A549 (cell line): ENCODE results near the gene DPP10. TPM values are rescaled to one million over a fixed set of nuclear protein-coding genes. Genes with fewer than 3 reads are reported as not detected.
A peak's percentile ranks its signal among the peaks of the same experiment; 100 is the strongest.

Source experiments
- ATAC-seq, 2 experiments: fragments of 200-7000 bp in 1 of 2; fragments of >200 bp in 1 of 2; cut with Nextera tagmentation in 1 of 2; cut with Tn5 transposase in 1 of 2; 3 replicates each; pipeline versions ENCODE4 v1.8.0 to v1.9.1; 2018 to 2020; ENCODE audit warnings: mild to moderate bottlenecking in 1 of 2, moderate library complexity in 1 of 2
- CTCF ChIA-PET: fragments of 300-600 bp; sonication (Branson Sonifier 250); formaldehyde crosslinking; extraction: SDS; loops from one replicate; lab custom pipeline; 2021; ENCODE audit warnings: antibody characterized with exemption, inconsistent platforms; lab: Yijun Ruan, JAX
- POLR2A ChIA-PET: fragments of 350-600 bp; formaldehyde crosslinking; extraction: SDS; loops from one replicate; lab custom pipeline; 2021; ENCODE audit warnings: antibody characterized with exemption, inconsistent platforms; lab: Yijun Ruan, JAX
- DNase-seq, 2 experiments: peaks; one replicate each; pipeline versions ENCODE4 v3.0.0 to v3.0.0-alpha.2; 2011 to 2016; ENCODE audit warnings: low read depth in 1 of 2, low spot score in 1 of 2
- FAIRE-seq: peaks from 2 replicates; lab custom pipeline; 2011; peaks lifted over from hg19 to GRCh38; lab: Jason Lieb, UNC
- H3K27ac ChIP-seq, 2 experiments: fragments of >200 bp; sonication (Bioruptor Twin); formaldehyde crosslinking; 3 replicates each; pipeline ENCODE4 v1.5.1; 2016 to 2017
- H3K4me1 ChIP-seq: fragments of >200 bp; sonication (Bioruptor Twin); formaldehyde crosslinking; 3 replicates; pipeline ENCODE4 v1.6.1; 2016
- H3K4me2 ChIP-seq: fragments of >200 bp; sonication (Bioruptor Twin); formaldehyde crosslinking; 3 replicates; pipeline ENCODE4 v1.6.1; 2016
- H3K4me3 ChIP-seq: fragments of >200 bp; sonication (Bioruptor Twin); formaldehyde crosslinking; 3 replicates; pipeline ENCODE4 v1.5.1; 2016
- H3K9me3 ChIP-seq: fragments of >200 bp; sonication (Bioruptor Twin); formaldehyde crosslinking; 3 replicates; pipeline ENCODE4 v1.6.1; 2016
- BHLHE40 ChIP-seq: IDR thresholded peaks from 2 replicates; pipeline ENCODE4 v1.6.1; 2012; ENCODE audit warnings: low read depth, low read length, inconsistent platforms
- CEBPB ChIP-seq, 2 experiments: fragments of >200 bp in 1 of 2; sonication (Bioruptor Twin) in 1 of 2; formaldehyde crosslinking in 1 of 2; IDR thresholded peaks; 2 replicates each; pipeline ENCODE4 v1.6.1; 2012 to 2016
- CHD4 ChIP-seq: fragments of 200-600 bp; sonication (generic); IDR thresholded peaks from 2 replicates; pipeline ENCODE4 v1.6.1; 2016; ENCODE audit warnings: antibody characterized with exemption, mild to moderate bottlenecking, borderline replicate concordance
- EHMT2 ChIP-seq: fragments of 200-600 bp; sonication (generic); IDR thresholded peaks from 2 replicates; pipeline ENCODE4 v1.6.1; 2016; ENCODE audit warnings: antibody characterized with exemption, low read depth, mild to moderate bottlenecking, moderate library complexity
- ESRRA ChIP-seq: fragments of 150-350 bp; IDR thresholded peaks from 2 replicates; pipeline ENCODE4 v1.6.1; 2014; ENCODE audit warnings: mild to moderate bottlenecking, low read length, borderline replicate concordance
- FOXS1 ChIP-seq: fragments of 250-450 bp; sonication (Bioruptor Pico); IDR thresholded peaks from 2 replicates; pipeline ENCODE4 v1.5.0; 2020; ENCODE audit warnings: mild to moderate bottlenecking, moderate library complexity
- HOXB5 ChIP-seq: fragments of 250-450 bp; sonication (Bioruptor Pico); IDR thresholded peaks from 2 replicates; pipeline ENCODE4 v1.5.0; 2020; ENCODE audit warnings: mild to moderate bottlenecking, moderate library complexity
- JUN ChIP-seq, 2 experiments: fragments of >200 bp; sonication (Bioruptor Twin); formaldehyde crosslinking; IDR thresholded peaks; 2 replicates in 1 of 2; 3 replicates in 1 of 2; pipeline ENCODE4 v1.6.1; 2016 to 2017
- MAFK ChIP-seq: fragments of 450-650 bp; IDR thresholded peaks from 2 replicates; pipeline ENCODE4 v1.6.1; 2014; ENCODE audit not compliant: partially characterized antibody
- MAZ ChIP-seq: fragments of 150-350 bp; IDR thresholded peaks from 2 replicates; pipeline ENCODE4 v1.6.1; 2014; ENCODE audit warnings: antibody characterized with exemption, low read depth, low read length, borderline replicate concordance
- MYC ChIP-seq: IDR thresholded peaks from 2 replicates; pipeline ENCODE4 v1.6.1; 2012; ENCODE audit warnings: mild to moderate bottlenecking, inconsistent platforms, low read length, improper control_type of control experiment, borderline replicate concordance
- POLR2AphosphoS2 ChIP-seq: conservative IDR thresholded peaks from 2 replicates; pipeline ENCODE4 v1.6.1; 2012; ENCODE audit warnings: low read length, improper control_type of control experiment, inconsistent platforms
- REST ChIP-seq: fragments of 200-600 bp; sonication (generic); IDR thresholded peaks from 2 replicates; pipeline ENCODE4 v1.6.1; 2016; ENCODE audit warnings: antibody characterized with exemption, mild to moderate bottlenecking, moderate library complexity
- TFCP2L1 ChIP-seq: fragments of 250-450 bp; sonication (Bioruptor Pico); IDR thresholded peaks from 2 replicates; pipeline ENCODE4 v1.5.0; 2021; ENCODE audit warnings: mild to moderate bottlenecking
- USF2 ChIP-seq: fragments of 450-650 bp; IDR thresholded peaks from 2 replicates; pipeline ENCODE4 v1.6.1; 2014; ENCODE audit warnings: antibody characterized with exemption
- ZSCAN20 ChIP-seq: fragments of 250-450 bp; sonication (Bioruptor Pico); IDR thresholded peaks from 2 replicates; pipeline ENCODE4 v1.8.0; 2022; ENCODE audit warnings: mild to moderate bottlenecking, moderate library complexity
- WGBS: methylation state at CpG from one replicate; pipeline ENCODE4 v1.1.6; 2017; ENCODE audit errors: missing lambda C conversion rate; 5-methylcytosine and 5-hydroxymethylcytosine counted together
- polyA plus RNA-seq, 4 experiments: library from polyadenylated mRNA; depleted of rRNA in 3 of 4; stranded (reverse); fragments of >200 nt; fragmentation: RNase III in 1 of 4; extraction: RNeasy Plus Mini Kit Qiagen cat#74134 plus additional on column Dnase treatment in 1 of 4; gene quantifications; 2 replicates in 3 of 4; 3 replicates in 1 of 4; pipeline ENCODE4 v1.2.3, GENCODE V29; 2011 to 2017
- TF ChIP-seq, protein P1 (sequence below): IDR thresholded peaks from 2 replicates; pipeline ENCODE4 v1.6.1; 2012
- TF ChIP-seq, protein P2 (sequence below): IDR thresholded peaks from 2 replicates; pipeline ENCODE4 v1.6.1; 2012

Gene DPP10
- polyA plus RNA-seq, 2 of the 4 experiments (the other 2 are of a cell fraction), result not detected

GRCh38 chr2:115568643-115569042 is 1126.2 kb downstream of the DPP10 start:
- no peaks in the 10 kb centered on the region for H3K4me1 ChIP-seq
- DNase-seq, result no peak
- ATAC-seq, result no peak
- CTCF ChIA-PET, result no interaction called here
- WGBS, result 4% methylated on average over 1 of the region's 1 CpG
- POLR2A ChIA-PET, result no interaction called here
- no peak for TF ChIP-seq TFCP2L1 (CRISPR knock-in tag)
- TF ChIP-seq MAFK, result peak; percentile 93
- TF ChIP-seq, all 56 proteins: peak for 1
- no peak for FAIRE-seq
- no peak overlapping the region for H3K4me2 ChIP-seq
- H3K27ac ChIP-seq, result no peak overlapping the region
- H3K9me3 ChIP-seq, result no peaks in the 10 kb centered on the region
- H3K4me3 ChIP-seq, result no peak overlapping the region

- H3K4me1 ChIP-seq, result no peaks in the 10 kb centered on the region
- TF ChIP-seq MAZ (no peak), MYC (no peak), REST (no peak)
- TF ChIP-seq, protein P1, sequence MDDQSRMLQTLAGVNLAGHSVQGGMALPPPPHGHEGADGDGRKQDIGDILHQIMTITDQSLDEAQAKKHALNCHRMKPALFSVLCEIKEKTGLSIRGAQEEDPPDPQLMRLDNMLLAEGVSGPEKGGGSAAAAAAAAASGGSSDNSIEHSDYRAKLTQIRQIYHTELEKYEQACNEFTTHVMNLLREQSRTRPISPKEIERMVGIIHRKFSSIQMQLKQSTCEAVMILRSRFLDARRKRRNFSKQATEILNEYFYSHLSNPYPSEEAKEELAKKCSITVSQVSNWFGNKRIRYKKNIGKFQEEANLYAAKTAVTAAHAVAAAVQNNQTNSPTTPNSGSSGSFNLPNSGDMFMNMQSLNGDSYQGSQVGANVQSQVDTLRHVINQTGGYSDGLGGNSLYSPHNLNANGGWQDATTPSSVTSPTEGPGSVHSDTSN, result no peak
- H3K4me3 ChIP-seq, result no peak overlapping the region
- H3K27ac ChIP-seq, result no peak overlapping the region
- DNase-seq (no peak), FAIRE-seq (no peak), ATAC-seq (no peak)
- POLR2A ChIA-PET, result no interaction called here
- CTCF ChIA-PET, result no interaction called here
- 1% methylated on average over 2 of the region's 2 CpGs for WGBS
- no peak overlapping the region for H3K4me2 ChIP-seq
- 0 out of 3 replicates have a peak, but pooled peaks cover 3% of the 10 kb centered on the region for H3K9me3 ChIP-seq
Measured at GRCh38 chr2:115569547-115569946, 1127.1 kb downstream of the DPP10 start.

DNA sequence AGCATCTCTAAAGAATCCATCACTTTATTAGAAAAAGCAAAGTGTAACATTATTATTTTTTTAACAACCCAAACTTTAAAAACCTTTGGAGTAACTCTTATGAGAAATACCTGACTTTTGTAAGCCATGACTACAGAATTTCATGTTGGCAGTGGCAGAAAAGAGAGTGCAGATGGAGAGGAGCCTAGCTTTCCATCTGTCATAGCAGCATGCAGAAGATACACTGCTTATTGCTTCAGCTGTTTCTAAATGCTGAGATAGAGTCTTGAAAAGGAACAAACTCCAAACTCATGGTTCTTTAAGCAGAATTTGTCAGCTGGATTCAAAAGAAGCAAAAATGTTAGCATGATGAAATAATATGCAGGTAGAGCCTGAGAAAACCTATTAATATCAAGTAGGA is 1130.3 kb downstream of the DPP10 start:
- FAIRE-seq (no peak), DNase-seq (no peak)
- no peak overlapping the region for H3K4me2 ChIP-seq
- H3K4me3 ChIP-seq, result no peak overlapping the region
- H3K27ac ChIP-seq, result no peak overlapping the region
- no peak for TF ChIP-seq CHD4
- no peak for TF ChIP-seq BHLHE40
- no peak for TF ChIP-seq CEBPB (IDR thresholded peaks at IDR 0.05)
- TF ChIP-seq, protein P2, sequence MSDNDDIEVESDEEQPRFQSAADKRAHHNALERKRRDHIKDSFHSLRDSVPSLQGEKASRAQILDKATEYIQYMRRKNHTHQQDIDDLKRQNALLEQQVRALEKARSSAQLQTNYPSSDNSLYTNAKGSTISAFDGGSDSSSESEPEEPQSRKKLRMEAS, result no peak
- TF ChIP-seq ZSCAN20 (CRISPR knock-in tag), result no peak
- TF ChIP-seq ESRRA, result no peak
- no peak for TF ChIP-seq EHMT2
- TF ChIP-seq JUN (IDR thresholded peaks at IDR 0.05), result no peak
- no peak for TF ChIP-seq MYC
- no peak for TF ChIP-seq FOXS1 (CRISPR knock-in tag)
- no peak for TF ChIP-seq USF2
- no peak for TF ChIP-seq HOXB5
- TF ChIP-seq POLR2AphosphoS2, result no peak
- TF ChIP-seq, all 56 proteins: peak for 0
- H3K9me3 ChIP-seq, result 0 out of 3 replicates have a peak, but pooled peaks cover 5% of the 10 kb centered on the region
- CTCF ChIA-PET, result no interaction called here
- no peaks in the 10 kb centered on the region for H3K4me1 ChIP-seq
- POLR2A ChIA-PET, result no interaction called here
- no peak for ATAC-seq
